AML-193 (cell line): ENCODE results near the gene PRRT1B.

Experiments
- DNase-seq, 2 experiments: peaks; one replicate each; lab custom pipeline; 2025; lab: John Stamatoyannopoulos, UW

PRRT1B gene

GRCh38 chr9:131597246-131597645 is 51.9 kb downstream of the PRRT1B start:
- no peak for DNase-seq

GRCh38 chr9:131598121-131598520 is 52.8 kb downstream of the PRRT1B start:
- DNase-seq: peak; percentile 98

DNA sequence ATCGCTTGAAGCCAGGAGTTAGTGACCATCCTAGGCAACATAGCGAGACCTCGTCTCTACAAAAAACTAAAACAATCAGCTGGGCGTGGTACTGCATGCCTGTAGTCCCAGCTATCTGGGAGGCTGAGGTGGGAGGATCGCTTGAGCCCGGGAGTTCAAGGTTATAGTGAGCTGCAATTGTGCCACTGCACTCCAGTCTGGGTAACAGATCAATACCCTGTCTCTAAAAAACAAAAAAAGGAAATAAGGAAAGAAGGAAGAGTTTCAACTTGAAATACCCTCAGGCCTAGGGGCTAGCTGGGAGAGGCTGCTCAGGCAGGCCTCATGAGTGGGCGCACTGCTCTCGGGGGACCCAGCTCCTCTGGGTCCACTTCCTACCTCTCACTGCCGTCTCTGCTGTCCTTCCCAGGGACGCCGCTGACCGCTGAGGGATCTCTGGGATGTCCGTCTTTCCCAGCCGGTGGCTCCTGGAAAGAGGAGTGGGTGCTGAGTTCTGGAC is 56.4 kb downstream of the PRRT1B start:
- DNase-seq: no peak

GRCh38 chr9:131603199-131603598 is 57.9 kb downstream of the PRRT1B start:
- DNase-seq: no peak

GRCh38 chr9:131603711-131604439 is 58.6 kb downstream of the PRRT1B start:
- DNase-seq: no peak

DNA sequence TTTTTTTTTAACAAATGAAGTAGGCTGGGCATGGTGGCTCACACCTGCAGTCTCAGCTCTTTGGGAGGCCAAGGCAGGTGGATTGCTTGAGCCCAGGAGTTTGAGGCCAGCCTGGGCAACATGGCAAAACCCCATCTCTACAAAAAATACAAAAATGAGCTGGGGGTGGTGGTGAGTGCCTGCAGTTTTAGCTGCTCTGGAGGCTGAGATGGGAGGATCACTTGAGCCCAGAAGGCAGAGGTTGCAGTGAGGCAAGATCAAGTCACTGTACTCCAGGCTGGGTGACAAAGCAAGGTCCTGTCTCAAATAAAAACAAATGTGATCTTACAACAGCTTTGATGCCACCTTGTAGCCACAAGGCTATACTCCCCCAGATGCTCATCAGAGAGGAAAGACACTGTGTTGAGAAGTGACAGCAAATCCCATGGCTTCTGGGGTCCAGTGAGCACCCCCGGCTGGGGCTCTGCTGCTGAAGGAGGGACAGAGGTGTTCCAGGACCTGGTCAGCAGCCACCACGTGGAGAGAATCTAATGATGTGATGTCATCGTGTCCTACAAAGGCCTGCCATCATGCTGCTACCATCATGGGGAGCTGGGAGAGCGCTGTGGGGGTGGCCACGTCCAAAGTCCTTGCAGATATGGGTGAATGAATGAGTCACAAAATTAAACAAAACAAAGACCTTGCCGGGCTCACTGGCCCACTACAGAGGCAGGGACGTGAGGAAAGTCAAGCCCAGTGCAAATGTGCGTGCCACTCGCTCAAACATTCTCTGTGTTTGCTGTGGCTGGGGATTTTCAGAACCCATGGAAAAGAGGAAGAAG is 60.7 kb downstream of the PRRT1B start:
- DNase-seq: no peak

- no peak for DNase-seq
Measured at GRCh38 chr9:131606896-131607567, 61.7 kb downstream of the PRRT1B start.

DNA sequence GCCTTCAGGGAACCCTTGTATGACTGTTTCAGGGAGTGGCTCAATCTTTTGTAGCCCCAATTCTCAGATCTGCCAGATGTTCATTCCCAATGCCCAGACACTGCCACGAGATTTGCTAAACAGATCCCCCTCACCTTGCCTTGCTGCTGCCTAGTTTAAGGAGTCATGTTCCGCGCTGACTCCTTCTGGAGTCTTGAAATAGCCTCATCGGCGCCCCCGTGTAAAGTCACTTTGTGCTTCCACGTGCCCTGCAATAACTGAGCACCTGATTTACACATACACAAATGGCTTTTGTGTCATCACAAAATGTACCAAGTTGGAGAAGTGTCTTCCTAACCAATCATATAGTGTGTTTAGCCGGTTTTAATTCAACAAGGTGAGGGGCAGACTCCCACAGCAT is 62.3 kb downstream of the PRRT1B start:
- no peak for DNase-seq

DNA sequence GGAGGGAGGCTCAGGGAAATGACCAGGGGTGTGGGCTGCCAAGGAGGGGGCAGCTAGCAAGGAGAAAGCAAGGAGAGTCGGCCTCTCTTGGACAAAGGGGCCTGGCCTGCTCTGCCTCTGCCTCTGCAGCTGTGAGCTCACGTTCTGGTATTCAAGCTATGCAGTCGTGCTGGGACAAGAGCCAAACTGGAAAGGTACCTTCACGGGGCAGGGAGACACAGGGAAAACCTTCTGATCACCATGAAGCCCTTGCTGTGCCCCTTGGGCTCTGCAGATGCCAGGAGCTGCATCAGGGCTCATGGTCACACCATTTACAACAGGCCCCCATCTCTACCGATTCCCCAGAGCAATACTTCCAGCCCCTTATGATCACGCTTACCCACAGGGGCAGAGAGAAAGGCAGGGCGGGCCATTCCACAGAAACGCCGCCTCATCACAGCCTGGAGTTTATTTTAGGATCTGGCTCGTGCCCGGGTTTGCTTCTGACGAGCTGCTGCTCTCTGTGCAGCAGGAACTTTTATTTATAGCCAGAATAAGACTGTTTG is 63.2 kb downstream of the PRRT1B start:
- DNase-seq: no peak
